SK-N-SH (cell line): ENCODE data around the gene NRBP1. TPM values are rescaled to one million over a fixed set of nuclear protein-coding genes. Genes with fewer than 3 reads are reported as not detected.

Experiments used
- CTCF ChIA-PET: fragments of 300-600, 350-600 bp; formaldehyde crosslinking; extraction: SDS; loops from one replicate; lab custom pipeline; 2021; lab: Yijun Ruan, JAX
- POLR2A ChIA-PET: fragments of 350-600 bp; sonication (Branson Sonifier 250); formaldehyde crosslinking; extraction: SDS; loops from one replicate; lab custom pipeline; 2020; ENCODE audit warnings: antibody characterized with exemption, inconsistent platforms; lab: Yijun Ruan, JAX
- DNase-seq: peaks from one replicate; pipeline ENCODE4 v3.0.0; 2012
- H2AFZ ChIP-seq: fragments of 200-600 bp; sonication (generic); 2 replicates; pipeline ENCODE4 v1.8.1; 2016; ENCODE audit warnings: antibody characterized with exemption, mild to moderate bottlenecking, low read depth
- H3F3A ChIP-seq: fragments of 200-600 bp; sonication (generic); replicated peaks from 2 replicates; pipeline ENCODE3; 2016; ENCODE audit warnings: antibody characterized with exemption, mild to moderate bottlenecking; ENCODE audit not compliant: insufficient read depth
- H3K27ac ChIP-seq, 2 experiments: fragments of 200-500 bp in 1 of 2; fragments of 200-600 bp in 1 of 2; sonication (Bioruptor generic) in 1 of 2; sonication (generic), shearing (Covaris generic) in 1 of 2; 2 replicates each; pipeline versions ENCODE4 v1.5.1 to v1.6.1; 2014 to 2016; ENCODE audit warnings: low read depth in 2 of 2, inconsistent platforms in 1 of 2, low read length in 1 of 2, mild to moderate bottlenecking in 1 of 2, mixed read lengths in 1 of 2
- H3K27me3 ChIP-seq: fragments of 200-600 bp; sonication (generic), shearing (Covaris generic); 2 replicates; pipeline ENCODE4 v1.6.1; 2016; ENCODE audit warnings: mixed run types; ENCODE audit not compliant: insufficient read depth
- H3K36me3 ChIP-seq, 2 experiments: fragments of 200-500 bp in 1 of 2; fragments of 200-600 bp in 1 of 2; sonication (Bioruptor generic) in 1 of 2; sonication (generic) in 1 of 2; replicated peaks in 1 of 2; 2 replicates each; pipeline versions ENCODE3 to v1.5.1; 2014 to 2016; ENCODE audit warnings: low read length in 1 of 2, mild to moderate bottlenecking in 1 of 2; ENCODE audit not compliant: insufficient read depth in 2 of 2, control insufficient read depth in 1 of 2
- H3K4me1 ChIP-seq, 2 experiments: fragments of 200-500 bp in 1 of 2; fragments of 200-600 bp in 1 of 2; sonication (Bioruptor generic) in 1 of 2; sonication (generic), shearing (Covaris generic) in 1 of 2; 2 replicates each; pipeline versions ENCODE4 v1.5.1 to v1.6.1; 2014 to 2016; ENCODE audit warnings: low read depth in 1 of 2, low read length in 1 of 2, mixed run types in 1 of 2; ENCODE audit not compliant: insufficient read depth in 2 of 2, control insufficient read depth in 1 of 2
- H3K4me2 ChIP-seq: fragments of 200-600 bp; sonication (generic), shearing (Covaris generic); 2 replicates; pipeline ENCODE4 v1.6.1; 2017; ENCODE audit warnings: mixed run types
- H3K4me3 ChIP-seq, 2 experiments: fragments of 200-500 bp in 1 of 2; fragments of 200-600 bp in 1 of 2; sonication (Bioruptor generic) in 1 of 2; sonication (generic), shearing (Covaris generic) in 1 of 2; 2 replicates each; pipeline versions ENCODE4 v1.5.1 to v1.8.1; 2014 to 2016; ENCODE audit warnings: low read depth in 2 of 2, inconsistent platforms in 1 of 2, low read length in 1 of 2, mild to moderate bottlenecking in 1 of 2, mixed read lengths in 1 of 2, moderate library complexity in 1 of 2
- H3K79me2 ChIP-seq: fragments of 200-600 bp; sonication (generic); 2 replicates; pipeline ENCODE4 v1.8.1; 2017; ENCODE audit warnings: mild to moderate bottlenecking; ENCODE audit not compliant: insufficient read depth
- H3K9ac ChIP-seq: fragments of 200-600 bp; sonication (generic); 2 replicates; pipeline ENCODE4 v1.6.1; 2017; ENCODE audit warnings: mixed run types
- H3K9me2 ChIP-seq: fragments of 200-600 bp; sonication (generic); 2 replicates; pipeline ENCODE4 v1.6.1; 2017; ENCODE audit warnings: mixed run types
- H3K9me3 ChIP-seq: fragments of 200-600 bp; sonication (generic); 2 replicates; pipeline ENCODE4 v1.6.1; 2017; ENCODE audit warnings: mixed run types, mild to moderate bottlenecking, moderate library complexity
- H4K20me1 ChIP-seq: fragments of 200-600 bp; sonication (generic); 2 replicates; pipeline ENCODE4 v1.6.1; 2017; ENCODE audit warnings: mild to moderate bottlenecking, mixed run types; ENCODE audit not compliant: insufficient read depth
- ELF1 ChIP-seq: IDR thresholded peaks from 2 replicates; pipeline ENCODE4 v1.4.0; 2012
- EZH2phosphoT487 ChIP-seq: fragments of 200-600 bp; sonication (generic); IDR thresholded peaks from 2 replicates; pipeline ENCODE4 v1.6.1; 2017; ENCODE audit warnings: low read depth, mixed run types, mild to moderate bottlenecking, antibody characterized with exemption, moderate library complexity, borderline replicate concordance
- FOXJ3 ChIP-seq: sonication (generic); formaldehyde crosslinking; IDR thresholded peaks from 2 replicates; pipeline ENCODE4 v1.5.1; 2020; ENCODE audit warnings: mild to moderate bottlenecking, missing genetic modification reagents
- MEF2A ChIP-seq: IDR thresholded peaks from 2 replicates; pipeline ENCODE4 v1.4.0; 2012; ENCODE audit warnings: low read depth, borderline replicate concordance
- MXI1 ChIP-seq: IDR thresholded peaks from 2 replicates; pipeline ENCODE4 v1.6.1; 2012; ENCODE audit warnings: mild to moderate bottlenecking, low read depth, low read length, improper control_type of control experiment
- NRF1 ChIP-seq: IDR thresholded peaks from 2 replicates; pipeline ENCODE4 v1.6.1; 2012; ENCODE audit warnings: low read depth, mild to moderate bottlenecking, low read length
- POLR2AphosphoS5 ChIP-seq: IDR thresholded peaks from 2 replicates; pipeline ENCODE4 v1.6.1; 2012; ENCODE audit warnings: low read depth, low read length
- REST ChIP-seq: IDR thresholded peaks from 2 replicates; pipeline ENCODE4 v1.6.1; 2012; ENCODE audit warnings: mild to moderate bottlenecking, low read depth, low read length, moderate library complexity
- TCF12 ChIP-seq: IDR thresholded peaks from 2 replicates; pipeline ENCODE4 v1.4.0; 2012
- YY1 ChIP-seq: IDR thresholded peaks from 2 replicates; pipeline ENCODE4 v1.4.0; 2012; ENCODE audit warnings: low read depth, mild to moderate bottlenecking
- ZBTB33 ChIP-seq: IDR thresholded peaks from 2 replicates; pipeline ENCODE4 v1.4.0; 2012; ENCODE audit warnings: low read depth, borderline replicate concordance
- WGBS: methylation state at CpG from one replicate; pipeline ENCODE4 v1.1.6; 2017; ENCODE audit warnings: low lambda C conversion rate; 5-methylcytosine and 5-hydroxymethylcytosine counted together
- polyA plus RNA-seq, 3 experiments: library from polyadenylated mRNA; depleted of rRNA; stranded (reverse); fragments of >200 nt; gene quantifications; 2 replicates each; pipeline ENCODE4 v1.2.3, GENCODE V29; 2012

The NRBP1 gene
- polyA plus RNA-seq, 1 of the 3 experiments (the other 2 are of a cell fraction) = 182 TPM

DNA sequence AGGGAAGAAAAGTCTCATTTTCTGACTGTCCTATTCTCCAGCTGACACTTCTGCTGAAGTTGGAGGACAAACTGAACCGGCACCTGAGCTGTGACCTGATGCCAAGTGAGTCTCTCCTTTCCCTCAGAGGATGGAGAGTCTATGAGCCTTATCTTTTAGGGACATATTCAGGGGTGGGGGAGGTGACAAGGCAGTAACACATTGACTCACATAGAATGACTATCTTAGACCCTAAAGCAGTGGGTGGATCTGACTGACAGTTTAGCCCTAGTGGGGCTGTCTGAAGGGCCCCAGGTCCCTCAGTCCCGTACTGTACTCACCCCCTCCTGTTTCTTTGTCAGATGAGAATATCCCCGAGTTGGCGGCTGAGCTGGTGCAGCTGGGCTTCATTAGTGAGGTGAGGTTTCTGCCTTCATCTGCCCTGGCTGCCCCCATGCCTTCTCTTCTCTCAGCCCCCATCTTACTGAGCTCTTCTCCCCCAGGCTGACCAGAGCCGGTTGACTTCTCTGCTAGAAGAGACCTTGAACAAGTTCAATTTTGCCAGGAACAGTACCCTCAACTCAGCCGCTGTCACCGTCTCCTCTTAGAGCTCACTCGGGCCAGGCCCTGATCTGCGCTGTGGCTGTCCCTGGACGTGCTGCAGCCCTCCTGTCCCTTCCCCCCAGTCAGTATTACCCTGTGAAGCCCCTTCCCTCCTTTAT lies 12.9 kb downstream of the NRBP1 start:
- no peak overlapping the region for H3K9ac ChIP-seq
- no peaks in the 10 kb centered on the region for H4K20me1 ChIP-seq
- H3K9me2 ChIP-seq = no peaks in the 10 kb centered on the region
- TF ChIP-seq ELF1 = no peak
- TF ChIP-seq EZH2phosphoT487 = no peak
- TF ChIP-seq TCF12 = no peak
- TF ChIP-seq ZBTB33 = no peak
- no peak for TF ChIP-seq MEF2A
- TF ChIP-seq FOXJ3 (CRISPR knock-in tag) = no peak
- TF ChIP-seq NRF1 = no peak
- no peak for TF ChIP-seq POLR2AphosphoS5
- TF ChIP-seq MXI1 = no peak
- ChIA-PET POLR2A (interaction anchor here (1.4 kb wide), 1 partner anchor 10 kb away, joined by 3 read pairs; no protein-coding TSS in a partner anchor), CTCF (interaction anchor here (0.6 to 5.0 kb wide), 2 partner anchors 12 to 18 kb away, joined by 3 to 31 read pairs; partner anchors contain the start of gene NRBP1)
- 85% methylated on average over 10 of the region's 10 CpGs for WGBS
- H3K27ac ChIP-seq = no peak overlapping the region; a peak in 1 of 4 replicates
- DNase-seq = no peak
- no peaks in the 10 kb centered on the region for H3K79me2 ChIP-seq
- H2AFZ ChIP-seq = no peak overlapping the region
- H3K4me1 ChIP-seq = no peaks in the 10 kb centered on the region
- H3K27me3 ChIP-seq = no peaks in the 10 kb centered on the region
- H3F3A ChIP-seq = peaks cover 13% of the 10 kb centered on the region
- H3K36me3 ChIP-seq = peaks cover 37 to 61% of the 10 kb centered on the region in 2 experiments
- no peak overlapping the region for H3K4me3 ChIP-seq
- H3K4me2 ChIP-seq = no peak overlapping the region
- no peaks in the 10 kb centered on the region for H3K9me3 ChIP-seq

DNA sequence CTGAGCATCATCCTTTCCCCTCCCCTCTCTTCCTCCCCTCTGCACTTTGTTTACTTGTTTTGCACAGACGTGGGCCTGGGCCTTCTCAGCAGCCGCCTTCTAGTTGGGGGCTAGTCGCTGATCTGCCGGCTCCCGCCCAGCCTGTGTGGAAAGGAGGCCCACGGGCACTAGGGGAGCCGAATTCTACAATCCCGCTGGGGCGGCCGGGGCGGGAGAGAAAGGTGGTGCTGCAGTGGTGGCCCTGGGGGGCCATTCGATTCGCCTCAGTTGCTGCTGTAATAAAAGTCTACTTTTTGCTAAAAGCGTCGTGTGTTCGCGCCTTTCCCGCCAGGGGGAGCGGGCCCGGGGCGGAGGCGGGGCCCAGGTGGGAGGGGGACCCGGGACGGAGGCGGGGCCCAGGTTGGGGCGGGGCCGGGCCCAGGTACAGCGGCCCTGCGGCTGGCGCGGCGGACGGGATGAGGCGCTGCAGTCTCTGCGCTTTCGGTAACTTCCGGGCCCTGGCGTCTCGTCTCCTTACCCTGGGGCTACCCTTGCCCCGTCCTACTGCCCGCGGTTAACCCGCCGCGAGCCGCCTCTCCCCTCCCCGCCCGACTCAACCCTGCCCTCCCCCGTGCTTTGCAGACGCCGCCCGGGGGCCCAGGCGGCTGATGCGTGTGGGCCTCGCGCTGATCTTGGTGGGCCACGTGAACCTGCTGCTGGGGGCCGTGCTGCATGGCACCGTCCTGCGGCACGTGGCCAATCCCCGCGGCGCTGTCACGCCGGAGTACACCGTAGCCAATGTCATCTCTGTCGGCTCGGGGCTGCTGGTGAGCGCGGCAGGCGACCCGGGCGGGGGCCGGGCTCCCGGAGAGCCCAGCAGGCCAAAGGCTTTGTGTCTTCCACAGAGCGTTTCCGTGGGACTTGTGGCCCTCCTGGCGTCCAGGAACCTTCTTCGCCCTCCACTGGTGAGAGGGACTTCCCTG lies 13.8 kb downstream of the NRBP1 start, which contains the start of gene KRTCAP3:
Gene KRTCAP3 (plus strand): TSS at position 424 of the 962 bp plus-strand sequence. CDS start 32 bp downstream, at position 456.
- no peak for TF ChIP-seq EZH2phosphoT487
- TF ChIP-seq REST = no peak
- no peak for TF ChIP-seq YY1
- TF ChIP-seq MXI1 = no peak
- TF ChIP-seq MEF2A = no peak
- no peak within 1 kb of the TSS for H3K9ac ChIP-seq
- ChIA-PET POLR2A (interaction anchor here (1.4 kb wide), 1 partner anchor 11 kb away, joined by 5 read pairs; no protein-coding TSS in a partner anchor), CTCF (interaction anchor here (0.9 to 5.0 kb wide), 4 partner anchors 8 to 191 kb away, joined by 3 to 31 read pairs (median 4); partner anchors contain the start of gene NRBP1)
- DNase-seq = peak; percentile 58
- no peaks in the 10 kb centered on the region for H3K79me2 ChIP-seq
- no peak within 1 kb of the TSS; a peak in 1 of 4 replicates for H3K27ac ChIP-seq
- no peak within 1 kb of the TSS for H2AFZ ChIP-seq
- no peak within 1 kb of the TSS for H3K4me3 ChIP-seq
- H3F3A ChIP-seq = peaks cover 13% of the 10 kb centered on the region
- peaks cover 29 to 54% of the 10 kb centered on the region in 2 experiments for H3K36me3 ChIP-seq
- H4K20me1 ChIP-seq = no peaks in the 10 kb centered on the region
- no peaks in the 10 kb centered on the region for H3K9me3 ChIP-seq
- 95% methylated on average over 80 of the region's 80 CpGs for WGBS
- no peaks in the 10 kb centered on the region for H3K27me3 ChIP-seq
- H3K9me2 ChIP-seq = no peaks in the 10 kb centered on the region
- no peak within 1 kb of the TSS for H3K4me2 ChIP-seq
- H3K4me1 ChIP-seq = no peaks in the 10 kb centered on the region
